Neuronal stem cell (in vitro differentiated cells): Measurements from ENCODE around the gene C3.
"Not testable (repeated sequence)": the region's sequence is repeated elsewhere in the genome, so short reads cannot be mapped to it uniquely, and the experiment has no call there.

ENCODE experiments used
- DNase-seq: peaks from one replicate; pipeline ENCODE4 v3.0.0-alpha.2; 2013; ENCODE audit warnings: low spot score
- H2AFZ ChIP-seq: one replicate; pipeline ENCODE4 v1.6.1; 2013; ENCODE audit warnings: mild to moderate bottlenecking, low read length, inconsistent platforms
- H2AK5ac ChIP-seq: 2 replicates; pipeline ENCODE4 v1.6.1; 2013; ENCODE audit warnings: low read depth, mild to moderate bottlenecking, inconsistent platforms, low read length, moderate library complexity, mixed read lengths
- H2BK120ac ChIP-seq: 2 replicates; pipeline ENCODE4 v1.6.1; 2013; ENCODE audit warnings: low read depth, mild to moderate bottlenecking, inconsistent platforms, low read length, moderate library complexity, mixed read lengths
- H2BK12ac ChIP-seq: one replicate; pipeline ENCODE4 v1.6.1; 2013; ENCODE audit warnings: low read length, inconsistent platforms
- H2BK15ac ChIP-seq: 2 replicates; pipeline ENCODE4 v1.6.1; 2013; ENCODE audit warnings: mild to moderate bottlenecking, low read length, inconsistent platforms, mixed read lengths
- H2BK5ac ChIP-seq: one replicate; pipeline ENCODE4 v1.6.1; 2013; ENCODE audit warnings: inconsistent platforms, mild to moderate bottlenecking, low read length, moderate library complexity
- H3K14ac ChIP-seq: one replicate; pipeline ENCODE4 v1.6.1; 2013; ENCODE audit warnings: low read length, inconsistent platforms
- H3K18ac ChIP-seq: 2 replicates; pipeline ENCODE4 v1.6.1; 2013; ENCODE audit warnings: low read length, inconsistent platforms
- H3K23ac ChIP-seq: 2 replicates; pipeline ENCODE4 v1.6.1; 2013; ENCODE audit warnings: low read depth, mild to moderate bottlenecking, mixed read lengths, low read length, inconsistent platforms; ENCODE audit not compliant: poor library complexity
- H3K27ac ChIP-seq: replicated peaks from 3 replicates; pipeline ENCODE4 v1.5.1; 2013; ENCODE audit warnings: low read length, inconsistent platforms
- H3K27me3 ChIP-seq, 3 experiments: 2 replicates each; pipeline ENCODE4 v1.6.1; 2013; ENCODE audit warnings: low read length in 3 of 3, mild to moderate bottlenecking in 2 of 3, inconsistent platforms in 1 of 3, low read depth in 1 of 3, mixed read lengths in 1 of 3, moderate library complexity in 1 of 3; ENCODE audit not compliant: control insufficient read depth in 3 of 3, insufficient read depth in 3 of 3
- H3K36me3 ChIP-seq, 2 donors: replicated peaks in 1 of 2; 2 replicates each; pipeline ENCODE4 v1.6.1; 2013; ENCODE audit warnings: low read length in 2 of 2; ENCODE audit not compliant: control insufficient read depth in 2 of 2, insufficient read depth in 2 of 2
- H3K4ac ChIP-seq: 2 replicates; pipeline ENCODE4 v1.6.1; 2013; ENCODE audit warnings: inconsistent platforms, mild to moderate bottlenecking, low read length, moderate library complexity
- H3K4me1 ChIP-seq, 2 donors: 1 replicate in 1 of 2; 2 replicates in 1 of 2; pipeline ENCODE4 v1.6.1; 2013; ENCODE audit warnings: low read length in 2 of 2, low read depth in 1 of 2; ENCODE audit not compliant: control insufficient read depth in 2 of 2, insufficient read depth in 1 of 2
- H3K4me2 ChIP-seq: one replicate; pipeline ENCODE4 v1.6.1; 2013; ENCODE audit warnings: mild to moderate bottlenecking, low read length, inconsistent platforms; ENCODE audit not compliant: insufficient read depth, poor library complexity, severe bottlenecking
- H3K4me3 ChIP-seq, 2 donors: 2 replicates each; pipeline ENCODE4 v1.5.1; 2013; ENCODE audit warnings: low read length in 2 of 2, mild to moderate bottlenecking in 2 of 2, inconsistent platforms in 1 of 2, moderate library complexity in 1 of 2
- H3K79me1 ChIP-seq: one replicate; pipeline ENCODE4 v1.6.1; 2013; ENCODE audit warnings: low read depth, mild to moderate bottlenecking, inconsistent platforms, low read length, moderate library complexity
- H3K9ac ChIP-seq: one replicate; pipeline ENCODE4 v1.6.1; 2013; ENCODE audit warnings: mild to moderate bottlenecking, low read depth, low read length, inconsistent platforms; ENCODE audit not compliant: poor library complexity
- H3K9me3 ChIP-seq, 2 donors: replicated peaks in 1 of 2; 2 replicates each; pipeline versions ENCODE3 to v1.6.1; 2013; ENCODE audit warnings: low read length in 2 of 2, mild to moderate bottlenecking in 2 of 2, inconsistent platforms in 1 of 2, low read depth in 1 of 2, mixed read lengths in 1 of 2, moderate library complexity in 1 of 2; ENCODE audit not compliant: control insufficient read depth in 2 of 2, insufficient read depth in 1 of 2
- H4K8ac ChIP-seq: one replicate; pipeline ENCODE4 v1.6.1; 2013; ENCODE audit warnings: low read depth, mild to moderate bottlenecking, inconsistent platforms, low read length, moderate library complexity
- H4K91ac ChIP-seq: one replicate; pipeline ENCODE4 v1.6.1; 2013; ENCODE audit warnings: low read length, low read depth, mild to moderate bottlenecking, inconsistent platforms; ENCODE audit not compliant: poor library complexity
- WGBS, 2 donors: extraction: QIAGEN DNeasy Blood & Tissue Kit; methylation state at CpG; one replicate each; pipeline ENCODE4 v1.1.7; 2013; ENCODE audit warnings: missing lambda C conversion rate in 2 of 2, mixed read lengths in 1 of 2; ENCODE audit not compliant: insufficient read length in 2 of 2, insufficient replicate concordance in 1 of 2; ENCODE audit errors: extremely low coverage in 2 of 2; 5-methylcytosine and 5-hydroxymethylcytosine counted together

The C3 gene

DNA sequence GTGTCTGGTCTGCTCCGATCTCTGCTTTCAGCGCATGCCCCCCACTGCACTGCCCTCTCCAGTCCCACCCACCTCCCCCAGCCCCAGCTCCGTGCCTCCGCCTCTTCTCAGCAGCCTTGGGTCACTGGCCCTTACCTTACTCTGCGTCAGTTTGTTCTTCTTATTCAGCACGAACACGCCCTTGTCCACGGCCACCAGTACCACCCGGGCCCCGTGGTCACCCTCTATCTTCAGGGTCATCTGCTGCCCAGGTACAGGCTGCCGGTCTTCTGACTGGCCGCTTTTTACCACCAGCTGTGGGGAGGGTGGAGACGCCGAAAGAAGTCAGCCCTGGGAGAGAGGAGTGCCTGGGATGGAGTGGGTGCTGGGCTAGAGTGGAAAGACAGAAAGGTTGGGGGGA lies 10.9 kb downstream of the C3 start:
- H3K4me1 ChIP-seq = no peaks in the 10 kb centered on the region
- peak overlapping the region; percentile 60 for H2AK5ac ChIP-seq
- no peak overlapping the region for H2BK120ac ChIP-seq
- no peak overlapping the region for H4K91ac ChIP-seq
- no peak overlapping the region for H3K4me3 ChIP-seq
- H3K27me3 ChIP-seq = peaks cover 0 to 41% (median 28%) of the 10 kb centered on the region in 3 experiments
- WGBS, 2 donors = no CpG with 5 or more reads among the region's 14 CpGs
- no peak overlapping the region for H2BK15ac ChIP-seq
- H3K79me1 ChIP-seq = no peaks in the 10 kb centered on the region
- H3K27ac ChIP-seq = no peak overlapping the region
- peaks cover 0 to 4% of the 10 kb centered on the region in 2 donors for H3K9me3 ChIP-seq
- H3K23ac ChIP-seq = peak overlapping the region; percentile 75
- H3K4ac ChIP-seq = no peak overlapping the region
- no peak for DNase-seq
- H3K36me3 ChIP-seq = no peaks in the 10 kb centered on the region
- no peak overlapping the region for H3K9ac ChIP-seq
- H3K18ac ChIP-seq = no peak overlapping the region
- H4K8ac ChIP-seq = no peak overlapping the region
- H2AFZ ChIP-seq = peak overlapping the region; percentile 17
- no peak overlapping the region for H3K14ac ChIP-seq
- no peak overlapping the region for H2BK12ac ChIP-seq
- H2BK5ac ChIP-seq = no peak overlapping the region
- H3K4me2 ChIP-seq = no peak overlapping the region

DNA sequence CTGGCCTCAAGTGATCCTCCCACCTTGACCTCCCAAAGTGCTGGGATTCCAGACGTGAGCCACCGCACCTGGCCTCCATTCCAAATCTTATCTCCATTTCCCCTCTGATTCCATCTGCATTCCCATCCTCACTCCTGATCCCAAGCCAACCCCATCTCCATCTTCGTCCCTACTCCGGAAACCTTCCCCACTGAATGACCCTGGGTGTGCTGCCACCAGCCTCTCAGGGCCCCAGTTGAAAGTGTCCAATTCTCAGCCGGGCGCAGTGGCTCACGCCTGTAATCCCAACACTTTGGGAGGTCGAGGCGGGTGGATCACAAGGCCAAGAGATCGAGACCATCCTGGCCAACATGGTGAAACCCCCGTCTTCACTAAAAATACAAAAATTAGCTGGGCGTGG lies 11.5 kb downstream of the C3 start:
- H2BK120ac ChIP-seq, H3K23ac ChIP-seq, H2BK5ac ChIP-seq, H3K9me3 ChIP-seq, H2BK12ac ChIP-seq, H2BK15ac ChIP-seq, H3K14ac ChIP-seq, H3K18ac ChIP-seq, H3K36me3 ChIP-seq, H3K79me1 ChIP-seq, H4K8ac ChIP-seq, H3K4ac ChIP-seq, H2AFZ ChIP-seq, H3K4me1 ChIP-seq, H3K4me2 ChIP-seq, H3K27ac ChIP-seq, H4K91ac ChIP-seq, H2AK5ac ChIP-seq, H3K4me3 ChIP-seq, H3K9ac ChIP-seq, DNase-seq: not testable (repeated sequence)
- WGBS, 2 donors = no CpG with 5 or more reads among the region's 12 CpGs
- H3K27me3 ChIP-seq = peaks cover 0 to 41% (median 28%) of the 10 kb centered on the region in 3 experiments

DNA sequence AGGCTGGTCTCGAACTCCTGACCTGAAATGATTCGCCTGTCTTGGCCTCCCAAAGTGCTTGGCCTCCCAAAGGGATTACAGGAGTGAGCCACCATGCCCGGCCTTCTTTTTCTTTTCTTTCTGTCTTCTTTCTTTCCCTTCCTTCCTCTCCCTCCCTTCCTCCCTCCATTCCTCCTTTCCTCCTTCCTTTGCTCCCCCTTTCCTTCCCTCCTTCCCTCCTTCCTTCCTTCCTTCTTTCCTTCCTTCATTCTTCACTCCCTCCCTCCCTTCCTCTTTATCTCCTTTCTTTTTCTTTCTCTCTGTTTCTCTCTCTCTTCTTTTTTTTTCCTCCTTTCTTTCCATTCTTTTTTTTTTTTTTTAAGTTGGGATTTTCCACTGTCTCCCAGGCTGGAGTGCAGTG lies 12.1 kb downstream of the C3 start:
- H3K23ac ChIP-seq = no peak overlapping the region
- no CpG with 5 or more reads among the region's 3 CpGs for WGBS, 2 donors
- peaks cover 0 to 4% of the 10 kb centered on the region in 2 donors for H3K9me3 ChIP-seq
- H4K91ac ChIP-seq = no peak overlapping the region
- H2BK12ac ChIP-seq = no peak overlapping the region
- no peak overlapping the region for H2BK120ac ChIP-seq
- H3K4me2 ChIP-seq = no peak overlapping the region
- no peak overlapping the region for H3K27ac ChIP-seq
- H3K4me3 ChIP-seq = no peak overlapping the region
- H3K14ac ChIP-seq = no peak overlapping the region
- H2AK5ac ChIP-seq = no peak overlapping the region
- H3K18ac ChIP-seq = no peak overlapping the region
- H3K9ac ChIP-seq = no peak overlapping the region
- no peak overlapping the region for H4K8ac ChIP-seq
- H3K27me3 ChIP-seq = peaks cover 0 to 41% (median 28%) of the 10 kb centered on the region in 3 experiments
- no peak overlapping the region for H2BK5ac ChIP-seq
- H3K36me3 ChIP-seq = no peaks in the 10 kb centered on the region
- DNase-seq = no peak
- no peaks in the 10 kb centered on the region for H3K79me1 ChIP-seq
- no peak overlapping the region for H3K4ac ChIP-seq
- H2BK15ac ChIP-seq = no peak overlapping the region
- no peaks in the 10 kb centered on the region for H3K4me1 ChIP-seq
- no peak overlapping the region for H2AFZ ChIP-seq

DNA sequence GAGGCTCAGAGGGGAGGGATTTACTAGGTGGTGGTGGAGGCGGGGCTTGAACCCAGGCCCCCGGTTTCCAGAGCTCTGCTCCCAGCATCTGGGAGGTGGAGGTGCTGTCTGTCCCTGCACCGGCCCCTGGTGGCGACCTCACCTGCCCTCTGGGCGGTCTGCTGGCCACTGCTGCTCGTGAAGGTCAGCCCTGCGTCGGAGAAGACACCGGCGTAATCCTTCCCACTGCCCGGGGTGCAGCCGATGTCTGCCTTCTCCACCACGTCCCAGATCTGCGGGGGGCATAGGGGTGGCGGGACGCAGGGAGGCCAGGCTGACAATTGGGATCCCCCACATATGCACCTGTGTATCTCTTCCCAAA lies 12.8 kb downstream of the C3 start:
- no peak overlapping the region for H3K23ac ChIP-seq
- H2BK120ac ChIP-seq = no peak overlapping the region
- H3K4ac ChIP-seq = no peak overlapping the region
- WGBS, 2 donors = no CpG with 5 or more reads among the region's 16 CpGs
- H3K36me3 ChIP-seq = no peaks in the 10 kb centered on the region
- peak overlapping the region; percentile 43 for H4K8ac ChIP-seq
- H4K91ac ChIP-seq = no peak overlapping the region
- no peaks in the 10 kb centered on the region for H3K79me1 ChIP-seq
- peak overlapping the region; percentile 21 for H3K14ac ChIP-seq
- peak overlapping the region; percentile 13 for H2AK5ac ChIP-seq
- no peaks in the 10 kb centered on the region for H3K4me1 ChIP-seq
- no peak for DNase-seq
- H3K4me2 ChIP-seq = no peak overlapping the region
- no peak overlapping the region for H2AFZ ChIP-seq
- H3K9me3 ChIP-seq = peaks cover 0 to 4% of the 10 kb centered on the region in 2 donors
- H2BK15ac ChIP-seq = no peak overlapping the region
- H2BK12ac ChIP-seq = no peak overlapping the region
- H3K18ac ChIP-seq = no peak overlapping the region
- no peak overlapping the region for H2BK5ac ChIP-seq
- no peak overlapping the region for H3K4me3 ChIP-seq
- H3K27ac ChIP-seq = no peak overlapping the region
- H3K27me3 ChIP-seq = peaks cover 0 to 41% (median 28%) of the 10 kb centered on the region in 3 experiments
- peak overlapping the region; percentile 4 for H3K9ac ChIP-seq
